GM21737 (cell line): ENCODE measurements around the gene LPCAT2.

Source experiments
- ATAC-seq: cut with Tn5 transposase; IDR thresholded peaks from one replicate; pipeline ENCODE4 v1.9.1; 2021; ENCODE audit warnings: mild to moderate bottlenecking, moderate library complexity; ENCODE audit not compliant: unreplicated experiment

The LPCAT2 gene

DNA sequence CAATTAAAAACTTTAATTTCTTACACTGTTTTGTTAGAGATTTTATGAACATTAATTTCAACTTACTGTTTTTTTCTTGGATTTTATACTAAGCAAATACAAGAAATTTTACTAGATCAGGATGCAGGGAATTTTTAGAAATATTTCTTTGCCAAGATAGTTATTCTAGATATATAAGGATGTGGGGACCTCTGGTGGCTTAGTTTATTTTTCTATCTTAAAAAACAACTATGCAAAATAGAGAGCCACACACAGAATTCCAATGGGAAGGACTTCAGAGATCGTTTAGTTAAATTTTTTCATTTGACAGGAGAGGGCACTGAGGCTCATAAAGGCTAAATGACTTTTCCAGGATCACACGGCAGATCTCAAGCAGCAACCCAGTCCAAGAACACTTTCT is 34.6 kb downstream of the LPCAT2 start:
- ATAC-seq: no peak

DNA sequence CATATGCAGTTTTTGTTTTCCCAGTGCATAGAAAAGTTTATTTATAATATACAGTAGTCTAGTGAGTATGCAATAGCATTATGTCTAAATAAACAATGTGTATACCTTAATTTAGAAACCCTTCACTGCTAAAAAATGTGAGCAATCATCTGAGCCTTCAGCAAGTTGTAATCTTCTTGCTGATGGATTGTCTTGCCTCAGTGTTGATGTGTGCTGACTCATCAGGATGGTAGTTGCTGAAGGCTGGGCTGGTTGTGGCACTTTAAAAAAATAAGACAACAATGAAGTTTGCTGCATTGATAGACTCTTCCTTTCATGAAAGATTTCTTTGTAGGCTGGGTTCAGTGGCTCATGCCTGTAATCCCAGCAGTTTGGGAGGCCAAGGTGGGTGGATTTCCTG is 43.7 kb downstream of the LPCAT2 start:
- no peak for ATAC-seq

DNA sequence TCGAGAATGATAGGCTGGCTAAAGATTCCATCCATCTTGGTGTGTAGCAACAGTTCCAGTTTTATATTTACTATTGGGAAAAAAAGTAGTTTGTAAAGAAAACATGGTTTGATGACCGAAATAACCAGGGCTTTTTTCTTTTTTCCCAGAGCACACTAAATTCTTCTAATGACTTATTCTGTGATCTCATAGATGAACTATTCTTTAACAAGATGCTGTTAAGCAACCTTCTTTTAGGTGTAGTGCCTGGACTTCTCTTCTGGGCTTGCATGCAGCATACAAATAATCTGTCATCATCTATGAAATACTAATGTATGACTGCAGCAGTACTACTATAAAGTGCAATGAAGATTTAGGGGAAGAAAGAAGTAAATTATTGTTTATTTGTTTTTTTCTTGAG is 46.6 kb downstream of the LPCAT2 start:
- ATAC-seq: no peak

DNA sequence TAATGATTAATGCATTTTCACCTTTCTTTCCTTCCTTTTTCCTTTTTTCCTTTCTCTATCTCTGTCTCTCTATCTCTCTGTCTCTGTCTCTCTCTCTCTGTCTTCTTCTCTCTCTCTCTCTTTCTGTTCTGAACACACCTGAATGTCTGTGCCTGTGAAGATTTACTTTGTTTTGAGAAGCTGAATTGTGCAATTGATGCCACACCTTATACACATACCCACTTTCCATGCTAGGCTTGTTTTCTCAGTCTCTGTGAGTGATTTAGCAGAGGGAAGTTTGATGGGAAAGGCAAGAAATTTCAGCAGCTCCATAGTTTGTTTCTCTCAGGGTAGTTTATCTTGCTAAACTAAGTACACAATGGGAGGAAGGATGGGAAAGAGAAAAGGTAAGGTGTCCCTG is 48.3 kb downstream of the LPCAT2 start:
- ATAC-seq: no peak

DNA sequence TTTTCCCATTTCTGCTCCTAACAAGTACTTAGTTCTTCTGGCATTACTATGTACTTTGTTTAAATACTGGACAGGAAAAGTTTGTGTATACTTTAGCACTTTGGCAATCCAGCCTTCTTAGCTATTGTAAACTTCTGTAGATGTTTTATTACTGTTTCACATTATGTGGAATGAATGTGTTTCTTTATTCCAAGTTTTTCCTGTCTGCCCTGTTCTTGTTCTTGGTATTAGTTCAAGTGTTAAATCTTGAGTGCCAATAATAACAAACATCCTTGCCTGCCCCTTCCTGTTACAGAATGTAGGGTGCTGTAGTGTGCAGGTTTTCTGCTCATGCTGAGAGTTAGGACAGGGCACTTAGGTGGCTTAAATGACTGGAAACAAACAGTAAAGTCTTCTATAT is 50.4 kb downstream of the LPCAT2 start:
- no peak for ATAC-seq

DNA sequence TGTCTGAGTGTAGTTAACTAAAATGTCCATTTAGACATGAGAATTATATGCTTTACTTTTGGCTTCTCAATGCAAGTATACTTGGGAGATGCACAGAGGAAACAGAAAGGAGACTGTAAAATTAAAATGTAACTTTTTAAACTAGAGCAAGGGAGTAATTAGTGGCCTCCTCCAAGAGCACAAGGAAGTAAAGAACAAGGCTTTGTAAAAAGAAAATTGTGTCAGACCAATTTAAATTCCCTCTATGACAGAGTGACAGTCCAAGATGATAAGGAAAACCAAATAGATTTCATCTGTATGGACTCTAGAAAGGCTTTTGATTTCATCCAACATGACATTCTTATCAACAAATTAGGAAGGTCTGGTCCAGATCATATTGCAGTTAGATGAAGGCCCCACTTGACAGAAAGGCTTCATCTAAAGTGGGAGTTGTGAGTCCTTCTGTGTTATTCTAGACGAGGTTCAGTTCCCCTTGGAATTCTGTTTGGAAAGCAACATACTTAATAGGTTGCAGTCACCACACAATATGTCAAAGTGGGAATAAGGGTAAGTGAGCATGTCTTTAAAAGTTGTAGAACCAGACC is 51.2 kb downstream of the LPCAT2 start:
- ATAC-seq: no peak

DNA sequence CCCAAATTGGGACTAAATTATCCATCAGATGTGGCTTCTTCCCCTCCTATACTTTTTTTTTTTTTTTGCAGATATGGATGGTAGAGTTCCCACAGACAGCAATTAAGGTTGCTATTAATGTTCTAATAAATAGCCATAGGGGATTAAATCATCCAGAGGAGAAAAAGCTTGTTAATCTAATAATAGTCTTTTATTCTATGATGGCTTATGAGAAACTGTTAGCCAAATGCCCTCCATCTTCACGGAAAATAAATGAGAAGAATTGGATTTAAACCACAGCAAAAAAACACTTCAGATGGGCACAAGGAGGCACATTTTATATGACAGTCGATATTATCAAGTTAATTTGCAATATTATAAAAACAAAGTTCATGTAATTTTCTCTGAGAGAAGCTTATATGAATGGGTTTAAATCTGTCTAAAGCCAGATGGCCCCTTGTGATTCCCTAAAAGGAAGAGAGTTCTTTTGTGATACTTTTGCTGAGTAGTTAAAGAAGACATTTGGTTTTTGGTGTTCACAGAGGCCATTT is 52.5 kb downstream of the LPCAT2 start:
- no peak for ATAC-seq

DNA sequence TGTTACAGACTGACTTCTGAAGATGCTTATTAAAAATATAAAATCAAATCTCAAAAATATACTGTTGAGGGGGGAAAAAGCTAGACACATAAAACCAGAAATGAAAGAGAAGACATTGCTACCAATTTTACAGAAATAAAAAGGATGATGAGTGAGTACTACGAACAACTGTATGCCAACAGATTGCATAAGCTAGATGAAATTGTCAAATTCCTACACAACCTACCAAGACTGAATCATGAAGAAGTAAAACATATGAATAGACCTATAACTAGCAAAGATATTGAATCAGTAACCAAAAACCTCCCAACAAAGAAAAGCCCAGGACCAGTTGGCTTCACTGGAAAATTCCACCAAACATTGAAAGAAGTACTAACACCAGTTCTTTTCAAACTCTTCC is 54.1 kb downstream of the LPCAT2 start:
- ATAC-seq: no peak

DNA sequence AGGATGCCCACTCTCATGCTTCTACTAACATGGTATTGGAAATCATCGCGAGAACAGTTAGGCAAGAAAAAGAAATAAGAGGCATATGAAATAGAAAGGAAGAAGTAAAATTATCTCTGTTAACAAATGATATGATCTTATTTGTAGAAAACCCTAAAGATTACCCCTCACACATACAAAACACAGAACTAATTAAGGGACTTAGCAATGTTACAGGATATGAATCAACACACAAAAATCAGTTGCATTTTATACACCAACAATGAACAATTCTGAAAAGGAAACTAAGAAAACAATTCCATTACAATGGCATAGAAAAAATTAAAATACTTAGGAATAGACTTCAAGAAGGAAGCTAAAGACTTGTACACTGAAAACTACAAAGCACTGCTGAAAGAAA is 54.9 kb downstream of the LPCAT2 start:
- no peak for ATAC-seq

DNA sequence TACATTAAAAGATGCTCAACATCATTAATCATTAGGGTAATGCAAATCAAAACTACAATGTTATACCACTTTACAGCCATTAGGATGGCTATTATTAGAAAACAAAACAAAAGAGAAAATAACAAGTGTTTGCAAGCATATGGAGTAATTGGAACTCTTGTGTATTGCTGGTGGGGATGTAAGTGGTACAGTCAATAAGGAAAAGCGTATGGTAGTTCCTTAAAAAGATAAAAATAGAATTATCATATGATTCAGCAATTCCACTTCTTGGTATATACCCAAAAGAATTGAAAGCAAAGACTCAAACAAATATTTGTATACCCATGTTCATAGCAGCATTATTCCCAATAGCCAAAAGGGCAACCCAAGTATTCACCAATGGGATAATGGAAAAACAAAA is 56.2 kb downstream of the LPCAT2 start:
- ATAC-seq: no peak

DNA sequence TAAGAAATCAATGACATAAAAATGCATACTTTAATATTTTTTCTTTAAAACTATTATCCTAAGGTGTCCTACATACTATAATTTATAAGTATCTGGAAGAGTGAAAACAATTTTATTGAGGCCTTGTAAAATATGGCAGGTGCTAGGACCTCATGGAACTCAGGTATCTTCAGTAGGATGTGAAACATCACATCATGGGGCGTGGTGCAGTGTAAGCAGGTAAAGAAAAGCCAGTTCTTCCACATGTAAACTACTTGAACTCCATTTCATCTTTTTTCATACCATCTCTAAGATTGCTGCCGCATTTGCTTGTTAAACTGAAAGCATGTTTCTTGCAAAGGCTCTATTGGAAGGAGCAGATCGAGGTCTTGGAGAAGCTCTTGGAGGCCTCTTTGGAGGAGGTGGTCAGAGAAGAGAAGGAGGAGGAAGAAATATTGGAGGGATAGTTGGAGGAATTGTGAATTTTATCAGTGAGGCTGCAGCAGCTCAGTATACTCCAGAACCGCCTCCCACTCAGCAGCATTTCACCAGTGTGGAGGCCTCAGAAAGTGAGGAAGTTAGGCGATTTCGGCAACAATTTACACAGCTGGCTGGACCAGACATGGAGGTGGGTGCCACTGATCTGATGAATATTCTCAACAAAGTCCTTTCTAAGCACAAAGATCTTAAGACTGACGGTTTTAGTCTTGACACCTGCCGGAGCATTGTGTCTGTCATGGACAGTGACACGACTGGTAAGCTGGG is 57.7 kb downstream of the LPCAT2 start, which contains the start of gene CAPNS2:
Gene CAPNS2 (plus strand): TSS at position 253 of the 744 bp plus-strand sequence. CDS start 73 bp downstream, at position 326.
- ATAC-seq: no peak

DNA sequence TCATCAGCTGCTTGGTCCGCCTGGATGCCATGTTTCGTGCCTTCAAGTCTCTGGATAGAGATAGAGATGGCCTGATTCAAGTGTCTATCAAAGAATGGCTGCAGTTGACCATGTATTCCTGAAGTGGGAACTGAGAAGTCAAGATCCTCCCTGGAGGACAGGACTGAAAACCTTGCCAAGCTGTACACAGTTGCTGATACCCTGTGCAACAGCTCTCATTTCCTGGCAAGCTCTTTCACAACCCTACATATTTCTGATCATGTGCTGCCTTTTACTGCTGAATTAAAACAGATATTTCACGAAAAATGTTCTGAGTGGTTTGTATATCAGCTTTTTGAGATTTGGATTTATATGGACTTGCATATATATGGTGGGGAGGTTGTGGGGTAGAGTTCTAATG is 58.5 kb downstream of the LPCAT2 start:
- ATAC-seq: no peak

DNA sequence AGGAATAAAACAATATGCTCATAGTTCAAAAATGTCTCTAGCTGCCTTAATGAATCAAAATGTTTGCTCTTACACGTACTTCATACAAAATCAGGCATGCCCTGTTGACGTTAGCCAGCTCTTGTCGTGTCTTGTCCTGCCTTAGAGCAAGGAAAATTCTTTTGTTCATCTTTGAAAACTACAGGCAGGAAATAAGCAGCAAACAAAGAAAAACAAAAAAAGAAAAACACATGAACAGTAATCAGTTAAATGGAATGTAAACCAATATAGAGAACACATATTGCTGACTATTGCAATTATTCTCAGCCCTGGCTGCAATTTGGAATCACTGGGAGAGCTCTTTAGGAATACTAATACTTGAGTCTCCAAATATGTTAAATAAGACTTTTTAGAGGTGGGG is 59.3 kb downstream of the LPCAT2 start:
- no peak for ATAC-seq

DNA sequence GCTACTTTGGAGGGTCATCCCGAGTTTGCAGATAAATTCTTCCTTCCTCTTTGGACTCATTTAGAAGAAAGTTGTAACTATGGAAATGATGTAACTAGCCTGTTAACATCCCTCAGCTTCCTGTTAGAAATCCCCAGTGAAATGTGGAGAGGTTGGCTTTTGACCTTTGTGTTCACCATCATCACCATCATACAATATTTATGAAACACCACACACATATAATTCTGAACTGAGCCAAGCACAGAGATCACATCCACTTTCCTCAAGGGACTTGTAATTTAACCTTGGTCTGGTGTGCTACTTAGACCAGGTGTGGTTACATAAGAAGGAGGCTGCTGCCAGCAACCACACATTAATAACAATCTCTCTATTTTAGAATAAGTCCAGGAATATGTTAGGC is 60.2 kb downstream of the LPCAT2 start:
- ATAC-seq: no peak

DNA sequence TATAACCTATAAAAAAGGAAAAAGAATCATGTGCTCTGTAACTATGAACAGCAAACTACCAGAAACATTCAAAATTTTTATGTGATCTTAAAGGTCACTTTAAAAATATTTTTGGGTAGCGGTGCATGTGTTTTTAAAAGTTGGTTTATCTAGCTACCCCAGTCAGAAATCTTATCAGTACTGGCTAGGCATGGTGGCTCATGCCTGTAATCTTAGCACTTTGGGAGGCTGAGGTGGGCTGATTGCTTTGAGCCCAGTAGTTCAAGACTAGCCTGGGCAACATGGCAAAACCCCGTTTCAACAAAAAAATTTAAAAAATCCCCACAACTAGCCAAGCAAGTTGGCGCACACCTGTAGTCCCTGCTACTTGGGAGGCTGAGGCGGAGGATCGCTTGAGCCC is 61.3 kb downstream of the LPCAT2 start:
- ATAC-seq: no peak

DNA sequence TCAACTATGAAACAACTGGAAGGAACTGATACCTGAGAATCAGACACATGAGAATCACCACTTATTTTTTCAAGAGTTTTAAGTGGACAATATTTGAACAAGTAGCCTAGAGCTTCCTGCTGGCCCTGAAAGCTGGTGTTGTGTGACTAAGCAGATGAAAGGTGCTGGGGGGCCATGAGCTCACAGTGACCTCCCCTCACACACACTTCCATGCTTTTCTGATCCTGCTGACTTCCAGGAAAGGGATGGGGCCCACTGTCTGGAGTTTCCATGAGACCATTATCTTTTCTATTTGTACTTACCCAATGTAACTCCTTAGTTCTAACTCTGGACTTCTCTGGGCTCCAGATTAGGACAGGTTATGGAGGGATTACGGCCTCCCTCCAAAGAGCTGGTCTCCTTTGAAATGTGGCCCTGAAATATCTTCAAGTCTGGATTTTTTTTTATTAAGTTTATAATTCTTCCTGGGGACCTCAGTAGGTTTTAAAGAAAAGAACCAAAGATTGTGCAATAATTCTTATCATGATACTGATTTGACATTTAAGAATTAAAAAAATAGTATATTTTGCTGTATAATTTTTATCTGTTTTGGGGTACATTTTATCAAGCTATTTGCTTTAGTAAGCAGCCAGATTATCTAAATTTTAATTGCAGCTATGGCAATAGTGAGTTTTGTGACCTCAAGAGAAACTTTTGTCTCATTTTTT is 62.5 kb downstream of the LPCAT2 start:
- no peak for ATAC-seq

DNA sequence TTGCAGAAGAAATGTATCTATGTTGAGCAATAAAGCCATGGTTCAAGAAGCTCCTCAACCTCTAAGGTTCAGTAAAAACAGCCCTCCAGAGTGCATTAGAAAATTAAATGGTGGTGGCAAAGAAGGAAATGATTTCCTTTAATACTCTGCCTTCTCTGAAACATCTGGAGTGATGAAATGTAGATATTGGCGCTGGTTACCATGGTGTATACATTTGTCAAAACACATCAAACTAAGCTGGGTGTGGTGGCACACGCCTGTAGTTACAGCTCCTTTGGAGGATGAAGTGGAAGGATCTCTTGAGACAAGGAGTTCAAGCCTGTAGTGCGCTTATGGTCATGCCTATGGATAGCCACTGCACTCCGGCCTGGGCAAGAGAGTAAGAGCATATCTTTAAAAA is 63.6 kb downstream of the LPCAT2 start:
- no peak for ATAC-seq

DNA sequence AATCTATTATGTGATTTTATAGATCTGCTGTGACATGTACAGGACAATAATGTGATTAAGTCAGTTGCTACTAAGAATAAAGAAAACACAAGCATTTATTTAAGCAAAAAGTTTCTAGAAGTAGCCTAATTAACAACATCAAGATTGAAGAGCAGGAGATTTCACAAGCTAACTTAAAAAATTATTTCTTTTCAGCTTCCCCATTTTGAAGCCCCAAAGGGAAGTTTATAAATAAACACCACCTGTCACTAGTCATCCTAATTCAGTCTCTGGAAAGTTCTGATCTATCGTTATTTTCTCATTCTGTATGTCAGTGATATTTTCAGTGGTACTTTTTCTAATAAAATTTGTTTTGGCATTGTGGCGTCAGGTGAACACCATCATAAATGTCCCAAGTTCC is 65.9 kb downstream of the LPCAT2 start:
- ATAC-seq: no peak

DNA sequence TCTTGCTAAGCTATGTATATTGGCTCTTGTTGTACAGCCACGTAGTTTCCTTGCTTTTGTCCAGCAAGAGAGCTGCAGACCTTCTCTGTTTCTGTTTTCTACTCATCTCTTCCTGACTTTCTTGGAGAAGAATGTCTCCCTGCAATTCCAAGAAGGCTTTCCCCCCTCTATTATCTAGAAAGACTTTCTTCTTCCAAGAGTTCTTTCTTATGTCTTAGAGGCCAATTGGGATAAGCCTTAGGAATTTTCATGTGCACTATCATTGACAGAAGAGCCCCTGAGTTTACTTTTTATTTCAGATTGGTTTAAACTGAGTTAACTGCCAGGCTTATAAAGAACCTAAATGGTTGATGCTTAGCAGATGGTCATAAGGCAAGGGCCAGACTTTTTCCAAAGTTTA is 66.6 kb downstream of the LPCAT2 start:
- no peak for ATAC-seq

DNA sequence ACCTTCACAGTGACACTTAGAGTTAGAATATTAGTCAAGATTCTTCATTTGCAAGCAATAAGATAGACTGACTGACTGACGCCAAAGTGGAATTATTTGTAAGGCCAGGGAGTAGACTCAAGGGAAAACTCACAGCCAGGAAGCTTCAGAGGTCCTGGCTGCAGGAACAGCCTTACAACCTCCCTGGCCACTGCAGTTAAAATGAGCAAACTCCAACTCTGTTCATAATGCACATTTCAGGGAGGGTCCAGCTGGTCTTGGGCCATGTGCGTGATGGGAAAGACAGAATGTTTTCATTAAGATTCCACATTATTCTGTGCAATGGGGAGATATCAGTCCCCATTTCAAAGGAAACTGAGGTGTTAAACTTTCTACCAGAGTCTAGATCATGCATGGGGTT is 67.5 kb downstream of the LPCAT2 start:
- ATAC-seq: no peak

DNA sequence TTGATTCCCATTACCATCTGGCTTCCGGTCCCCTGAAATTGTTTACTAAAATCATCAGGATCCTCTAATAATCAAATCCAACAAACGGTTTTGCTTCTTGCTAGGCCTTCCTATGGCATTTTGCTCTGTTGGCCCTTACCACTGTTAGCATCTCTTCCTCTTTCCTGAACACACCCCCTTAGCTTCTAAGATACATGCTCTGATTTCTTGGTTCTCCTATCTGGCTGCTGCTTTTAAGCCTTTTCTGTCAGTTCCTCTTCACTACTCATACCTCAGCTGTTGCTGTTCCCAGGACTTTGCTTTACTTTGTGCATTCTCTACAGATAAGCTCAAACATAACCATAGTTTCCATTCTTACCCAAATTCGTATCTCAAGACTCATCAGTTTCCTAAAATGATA is 69.0 kb downstream of the LPCAT2 start:
- no peak for ATAC-seq

DNA sequence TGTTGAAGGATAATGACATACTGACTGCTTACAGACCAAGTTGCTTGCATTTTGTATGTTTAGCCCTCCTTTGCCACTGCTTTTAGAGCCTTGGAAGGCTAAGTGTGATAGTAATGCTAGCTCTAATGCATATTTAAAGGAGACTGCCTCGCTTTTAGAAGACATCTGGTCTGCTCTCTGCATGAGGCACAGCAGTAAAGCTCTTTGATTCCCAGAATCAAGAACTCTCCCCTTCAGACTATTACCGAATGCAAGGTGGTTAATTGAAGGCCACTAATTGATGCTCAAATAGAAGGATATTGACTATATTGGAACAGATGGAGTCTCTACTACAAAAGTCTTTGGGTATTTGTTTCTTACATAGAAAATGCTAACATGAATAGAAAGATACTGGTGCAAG is 76.8 kb downstream of the LPCAT2 start:
- no peak for ATAC-seq
